ENCODE measurements around the gene ARFGEF3. TPM values are rescaled to one million over a fixed set of nuclear protein-coding genes. Genes with fewer than 3 reads are reported as not detected.

Gene ARFGEF3
- total and polyA plus RNA-seq, 2 experiments from 2014 or later = 0.43 to 1.1 TPM

GRCh38 chr6:138129190-138129589, 32.5 kb upstream of the ARFGEF3 start:
- Histone ChIP-seq H3K36me3 (no peaks in the 10 kb centered on the region), H3K4me1 (ENCODE audit: low read depth) (no peaks in the 10 kb centered on the region), H3K27ac (no peak overlapping the region), H3K4me3 (no peak overlapping the region), H3K9me3 (ENCODE audit: low read depth) (no peaks in the 10 kb centered on the region), H3K27me3 (no peaks in the 10 kb centered on the region)
- no peak for TF ChIP-seq CTCF (IDR thresholded peaks at IDR 0.05; ENCODE audit: low read depth, low read length)
- no peak for DNase-seq (ENCODE audit: low read depth in 1 of 2, low spot score in 1 of 2)

- Histone ChIP-seq H3K36me3 (no peaks in the 10 kb centered on the region), H3K4me3 (no peak overlapping the region), H3K27me3 (peaks cover 2% of the 10 kb centered on the region), H3K27ac (no peak overlapping the region), H3K9me3 (ENCODE audit: low read depth) (no peaks in the 10 kb centered on the region), H3K4me1 (ENCODE audit: low read depth) (no peaks in the 10 kb centered on the region)
- no peak for DNase-seq (ENCODE audit: low read depth in 1 of 2, low spot score in 1 of 2)
- no peak for TF ChIP-seq CTCF (IDR thresholded peaks at IDR 0.05; ENCODE audit: low read depth, low read length)
Measured at GRCh38 chr6:138142806-138143205, 18.9 kb upstream of the ARFGEF3 start.

DNA sequence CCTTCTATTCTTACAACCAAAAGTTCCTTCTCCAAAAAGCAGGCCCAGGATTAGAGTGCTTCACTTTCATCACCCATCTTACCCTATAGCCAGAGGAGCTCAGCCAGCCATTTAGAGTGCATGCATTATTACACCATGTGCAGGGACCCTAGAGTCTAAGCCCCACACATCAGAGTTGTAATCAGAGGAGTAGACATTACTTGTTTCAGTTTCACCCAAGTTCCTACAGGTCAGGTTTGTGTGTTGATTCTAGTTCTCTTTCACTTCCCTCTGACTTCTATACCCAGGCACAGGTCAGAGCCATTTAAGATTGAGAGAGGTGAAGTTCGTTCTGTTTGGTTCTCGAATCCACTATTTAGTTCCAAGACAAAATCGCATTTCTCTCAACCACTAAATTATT, 16.3 kb upstream of the ARFGEF3 start:
- H3K27me3 ChIP-seq = peaks cover 5% of the 10 kb centered on the region
- no peaks in the 10 kb centered on the region for H3K4me1 ChIP-seq (ENCODE audit: low read depth)
- H3K9me3 ChIP-seq (ENCODE audit: low read depth) = no peaks in the 10 kb centered on the region
- H3K4me3 ChIP-seq = no peak overlapping the region
- TF ChIP-seq CTCF (IDR thresholded peaks at IDR 0.05; ENCODE audit: low read depth, low read length) = no peak
- H3K27ac ChIP-seq = no peak overlapping the region
- DNase-seq (ENCODE audit: low read depth in 1 of 2, low spot score in 1 of 2) = no peak
- no peaks in the 10 kb centered on the region for H3K36me3 ChIP-seq

DNA sequence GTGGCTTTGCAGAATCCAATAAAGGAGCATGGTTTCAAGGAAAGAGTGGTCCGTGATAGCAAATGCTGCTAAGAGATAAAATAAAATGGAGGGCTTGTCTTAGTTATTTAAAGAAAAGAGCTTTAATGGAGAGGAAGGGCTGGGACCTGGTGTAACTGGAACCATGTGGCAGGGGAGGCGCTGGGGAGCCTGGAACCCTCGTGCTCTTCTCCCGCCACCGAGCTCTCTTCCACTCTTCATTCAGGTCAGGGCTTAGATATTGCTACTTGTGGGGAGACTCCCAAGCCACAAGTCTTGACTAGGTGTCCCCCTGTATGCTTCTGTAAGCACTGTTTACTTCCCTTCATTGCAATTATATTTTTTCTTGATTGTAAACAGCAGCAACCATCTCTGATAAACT, 15.2 kb upstream of the ARFGEF3 start:
- no peak for TF ChIP-seq CTCF (IDR thresholded peaks at IDR 0.05; ENCODE audit: low read depth, low read length)

DNA sequence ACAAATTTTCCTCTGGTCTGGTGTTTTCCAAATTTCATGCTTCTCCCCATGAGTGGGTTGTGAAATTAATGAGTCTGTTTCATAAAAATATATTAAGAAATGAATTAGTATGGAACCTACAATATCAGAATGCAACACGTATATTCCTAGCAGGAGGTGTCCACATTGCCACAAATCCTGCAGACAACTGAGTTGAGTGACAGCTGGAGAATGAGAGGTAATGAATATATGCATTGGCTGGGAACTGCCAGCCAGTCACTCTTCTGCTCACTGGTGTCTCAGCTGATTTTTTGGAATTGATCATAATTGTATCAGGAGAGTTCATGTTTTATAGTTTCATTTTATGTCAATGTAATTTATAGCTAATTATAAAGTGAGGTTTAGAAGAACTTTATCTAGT, 6.3 kb upstream of the ARFGEF3 start:
- DNase-seq (ENCODE audit: low read depth in 1 of 2, low spot score in 1 of 2) = no peak
- Histone ChIP-seq H3K27me3 (peaks cover 42% of the 10 kb centered on the region), H3K36me3 (no peaks in the 10 kb centered on the region), H3K9me3 (ENCODE audit: low read depth) (no peaks in the 10 kb centered on the region), H3K4me1 (ENCODE audit: low read depth) (no peaks in the 10 kb centered on the region), H3K27ac (no peak overlapping the region), H3K4me3 (no peak overlapping the region)
- no peak for TF ChIP-seq CTCF (IDR thresholded peaks at IDR 0.05; ENCODE audit: low read depth, low read length)

More for the DNA sequence above, 15.2 kb upstream of the ARFGEF3 start:
- H3K4me3 ChIP-seq = no peak overlapping the region
- no peaks in the 10 kb centered on the region for H3K4me1 ChIP-seq (ENCODE audit: low read depth)
- no peak for DNase-seq (ENCODE audit: low read depth in 1 of 2, low spot score in 1 of 2)
- no peaks in the 10 kb centered on the region for H3K36me3 ChIP-seq
- H3K9me3 ChIP-seq (ENCODE audit: low read depth) = no peaks in the 10 kb centered on the region
- peaks cover 5% of the 10 kb centered on the region for H3K27me3 ChIP-seq
- H3K27ac ChIP-seq = no peak overlapping the region
